K562 (cell line): ENCODE data around the gene EEFSEC. TPM values are rescaled to one million over a fixed set of nuclear protein-coding genes. Genes with fewer than 3 reads are reported as not detected.

Source experiments
- ATAC-seq: fragments of 200-7000 bp; cut with Tn5 transposase; 3 replicates; pipeline ENCODE4 v1.9.1; 2020; ENCODE audit warnings: moderate library complexity
- BruUV-seq: library from RNA; stranded (reverse); fragments of 400-500 nt; replicated peaks from 2 replicates; lab custom pipeline; 2021; lab: Mats Ljungman, UMichigan
- CTCF ChIA-PET: fragments of 300-600 bp; formaldehyde crosslinking; extraction: SDS; loops from one replicate; lab custom pipeline; 2021; ENCODE audit warnings: low intra/inter-chr PET ratio; lab: Yijun Ruan, JAX
- POLR2A ChIA-PET: fragments of 300-600, 350-650 bp; sonication (Branson Sonifier 250); formaldehyde crosslinking; extraction: SDS; loops from one replicate; lab custom pipeline; 2021; ENCODE audit warnings: antibody characterized with exemption, inconsistent platforms; lab: Yijun Ruan, JAX
- DNase-seq, 4 experiments: peaks; one replicate each; pipeline versions ENCODE4 v3.0.0 to v3.0.0-alpha.2; 2011 to 2018; ENCODE audit warnings: low spot score in 3 of 4, mixed read lengths in 3 of 4; ENCODE audit errors: extremely low read depth in 1 of 4
- FAIRE-seq: peaks from 2 replicates; lab custom pipeline; 2011; peaks lifted over from hg19 to GRCh38; lab: Jason Lieb, UNC
- H2AFZ ChIP-seq: 2 replicates; pipeline ENCODE4 v1.6.0; 2011; ENCODE audit warnings: low read depth, low read length, control low read depth, inconsistent platforms
- H3K27ac ChIP-seq: fragments of 200-600 bp; 3 replicates; pipeline ENCODE4 v1.8.0; 2011; ENCODE audit warnings: low read depth, mild to moderate bottlenecking, control low read depth, inconsistent platforms, low read length, moderate library complexity, mixed read lengths; ENCODE audit errors: extremely low read depth
- H3K27me3 ChIP-seq, 2 experiments: fragments of 300-600 bp in 1 of 2; 2 replicates in 1 of 2; 3 replicates in 1 of 2; pipeline versions ENCODE4 v1.6.0 to v1.8.0; 2011; ENCODE audit warnings: inconsistent platforms in 2 of 2, low read length in 2 of 2, mild to moderate bottlenecking in 1 of 2, mixed read lengths in 1 of 2, moderate library complexity in 1 of 2; ENCODE audit not compliant: control insufficient read depth in 2 of 2, insufficient read depth in 2 of 2
- H3K36me3 ChIP-seq: fragments of 300-600 bp; 3 replicates; pipeline ENCODE4 v1.8.0; 2011; ENCODE audit warnings: mild to moderate bottlenecking, low read length, inconsistent platforms; ENCODE audit not compliant: control insufficient read depth, insufficient read depth
- H3K4me1 ChIP-seq, 2 experiments: fragments of 200-600 bp in 1 of 2; replicated peaks in 1 of 2; 2 replicates in 1 of 2; 3 replicates in 1 of 2; pipeline versions ENCODE4 v1.5.1 to v1.8.0; 2011; ENCODE audit warnings: inconsistent platforms in 2 of 2, low read length in 2 of 2, mild to moderate bottlenecking in 1 of 2, mixed read lengths in 1 of 2, moderate library complexity in 1 of 2; ENCODE audit not compliant: control insufficient read depth in 2 of 2, insufficient read depth in 2 of 2
- H3K4me2 ChIP-seq: 2 replicates; pipeline ENCODE4 v1.6.1; 2011; ENCODE audit warnings: low read length, control low read depth, inconsistent platforms, mixed read lengths; ENCODE audit not compliant: insufficient read depth
- H3K4me3 ChIP-seq: fragments of 200-600 bp; sonication (generic), shearing (Covaris generic); 2 replicates; pipeline ENCODE4 v1.5.1; 2016; ENCODE audit warnings: control low read depth, inconsistent platforms
- H3K79me2 ChIP-seq: fragments of 200-600 bp; 3 replicates; pipeline ENCODE4 v1.8.0; 2011; ENCODE audit warnings: low read length, inconsistent platforms; ENCODE audit not compliant: control insufficient read depth, insufficient read depth
- H3K9ac ChIP-seq, 2 experiments: 2 replicates each; pipeline versions ENCODE4 v1.6.0 to v1.6.1; 2011; ENCODE audit warnings: low read depth in 2 of 2, low read length in 2 of 2, control low read depth in 1 of 2, inconsistent platforms in 1 of 2, mild to moderate bottlenecking in 1 of 2, mixed read lengths in 1 of 2; ENCODE audit not compliant: insufficient read depth in 1 of 2
- H3K9me1 ChIP-seq: one replicate; pipeline ENCODE4 v1.6.0; 2011; ENCODE audit warnings: inconsistent platforms, mild to moderate bottlenecking, low read length, moderate library complexity; ENCODE audit not compliant: control insufficient read depth, insufficient read depth
- H3K9me3 ChIP-seq: replicated peaks from 2 replicates; pipeline ENCODE4 v1.5.1; 2011; ENCODE audit warnings: low read depth, low read length, inconsistent platforms; ENCODE audit not compliant: control insufficient read depth, insufficient read depth
- H4K20me1 ChIP-seq: replicated peaks from 2 replicates; pipeline ENCODE4 v1.6.1; 2011; ENCODE audit warnings: low read length, inconsistent platforms, mixed read lengths; ENCODE audit not compliant: control insufficient read depth, insufficient read depth
- CBX1 ChIP-seq: sonication (generic); IDR thresholded peaks from 2 replicates; pipeline ENCODE4 v1.6.1; 2016; ENCODE audit warnings: antibody characterized with exemption, low read depth, mild to moderate bottlenecking
- CEBPG ChIP-seq, 3 experiments: fragments of 200-800 bp in 1 of 3; sonication (Bioruptor generic) in 1 of 3; sonication (generic) in 1 of 3; formaldehyde crosslinking in 1 of 3; IDR thresholded peaks in 2 of 3; conservative IDR thresholded peaks in 1 of 3; 2 replicates each; pipeline versions ENCODE4 v1.6.1 to v1.8.0; 2016 to 2022; ENCODE audit warnings: missing compliant biosample characterization in 2 of 3, missing genetic modification characterization in 2 of 3, mild to moderate bottlenecking in 1 of 3, missing genetic modification reagents in 1 of 3
- CTBP1 ChIP-seq: fragments of 450-650 bp; IDR thresholded peaks from 2 replicates; pipeline ENCODE4 v1.6.1; 2016; ENCODE audit warnings: borderline replicate concordance
- GABPB1 ChIP-seq: sonication (generic); formaldehyde crosslinking; IDR thresholded peaks from 2 replicates; pipeline ENCODE4 v1.8.0; 2022; ENCODE audit warnings: mild to moderate bottlenecking, missing genetic modification reagents
- NELFE ChIP-seq: IDR thresholded peaks from 2 replicates; pipeline ENCODE4 v1.6.1; 2011; ENCODE audit warnings: mild to moderate bottlenecking; ENCODE audit not compliant: insufficient read depth, insufficient read length
- TEAD1 ChIP-seq, 2 experiments: fragments of 450-650 bp in 1 of 2; sonication (generic) in 1 of 2; formaldehyde crosslinking; IDR thresholded peaks; 2 replicates each; pipeline versions ENCODE4 v1.4.0 to v1.8.0; 2020 to 2022; ENCODE audit warnings: mild to moderate bottlenecking in 2 of 2, missing genetic modification reagents in 1 of 2
- ZKSCAN1 ChIP-seq: fragments of 150-350 bp; IDR thresholded peaks from 2 replicates; pipeline ENCODE4 v1.6.1; 2016; ENCODE audit warnings: low read depth, low read length
- ZNF124 ChIP-seq: sonication (generic); formaldehyde crosslinking; IDR thresholded peaks from 2 replicates; pipeline ENCODE4 v1.8.1; 2022; ENCODE audit warnings: missing genetic modification reagents
- ZNF586 ChIP-seq: fragments of 450-650 bp; formaldehyde crosslinking; conservative IDR thresholded peaks from 2 replicates; pipeline ENCODE4 v1.4.0; 2020; ENCODE audit warnings: mild to moderate bottlenecking, moderate library complexity
- ZNF717 ChIP-seq: fragments of 250-450 bp; sonication (Bioruptor Pico); IDR thresholded peaks from 2 replicates; pipeline ENCODE4 v1.5.0; 2021
- ZSCAN29 ChIP-seq: fragments of 450-650 bp; IDR thresholded peaks from 2 replicates; pipeline ENCODE4 v1.6.1; 2017
- WGBS: fragments of 100-300 bp; shearing (Covaris generic); methylation state at CpG from one replicate; pipeline ENCODE4 v1.1.6; 2016; ENCODE audit warnings: low coverage, mixed read lengths; ENCODE audit not compliant: insufficient coverage; ENCODE audit errors: missing lambda C conversion rate; 5-methylcytosine and 5-hydroxymethylcytosine counted together
- in situ Hi-C: fragments of 300-500 bp; cut with MboI; formaldehyde crosslinking; loops from 4 replicates; pipeline ENCODE4 v1.15.0; 2018; ENCODE audit warnings: inconsistent platforms, mixed read lengths
- intact Hi-C: fragments of 100-400 bp; cut with micrococcal nuclease; formaldehyde crosslinking; loops from 2 replicates; pipeline ENCODE4 v1.14.2; 2022
- polyA plus RNA-seq, 8 experiments: library from polyadenylated mRNA; depleted of rRNA in 4 of 8; stranded (reverse) in 5 of 8; unstranded in 3 of 8; fragments of >200 nt; fragmentation: Nextera tagmentation in 2 of 8; fragmentation: Illumina TruSeq in 1 of 8; extraction: Ambion mirVana in 2 of 8; extraction: Trizol in 1 of 8; gene quantifications; 2 replicates each; pipeline versions ENCODE4 v1.2.1 to v1.2.3, GENCODE V29; 2011 to 2014; ENCODE audit warnings: inconsistent platforms in 1 of 8, missing spikeins in 1 of 8
- total RNA-seq, 7 experiments: library from RNA; depleted of rRNA in 6 of 7; stranded (reverse); fragments of >200 nt in 6 of 7; fragmentation: Illumina TruSeq in 2 of 7; extraction: Trizol in 2 of 7; gene quantifications; 2 replicates each; pipeline versions ENCODE4 v1.2.1 to v1.2.3, GENCODE V29; 2011 to 2021; ENCODE audit warnings: low replicate concordance in 1 of 7
- TF ChIP-seq, protein P1 (sequence below): sonication (generic); formaldehyde crosslinking; IDR thresholded peaks from 2 replicates; pipeline ENCODE4 v1.4.0; 2020; ENCODE audit warnings: mild to moderate bottlenecking, missing genetic modification reagents
- TF ChIP-seq, protein P2 (sequence below): fragments of 450-650 bp; conservative IDR thresholded peaks from 2 replicates; pipeline ENCODE4 v1.6.1; 2016; ENCODE audit warnings: missing genetic modification characterization, low read depth, mild to moderate bottlenecking, control low read depth, missing compliant biosample characterization

Gene EEFSEC
- total and polyA plus RNA-seq, 9 of the 15 experiments (the other 6 are each of a cell fraction or from before 2014, with no cell fraction given), result 0.35 to 11.8 (median 7.7) TPM

DNA sequence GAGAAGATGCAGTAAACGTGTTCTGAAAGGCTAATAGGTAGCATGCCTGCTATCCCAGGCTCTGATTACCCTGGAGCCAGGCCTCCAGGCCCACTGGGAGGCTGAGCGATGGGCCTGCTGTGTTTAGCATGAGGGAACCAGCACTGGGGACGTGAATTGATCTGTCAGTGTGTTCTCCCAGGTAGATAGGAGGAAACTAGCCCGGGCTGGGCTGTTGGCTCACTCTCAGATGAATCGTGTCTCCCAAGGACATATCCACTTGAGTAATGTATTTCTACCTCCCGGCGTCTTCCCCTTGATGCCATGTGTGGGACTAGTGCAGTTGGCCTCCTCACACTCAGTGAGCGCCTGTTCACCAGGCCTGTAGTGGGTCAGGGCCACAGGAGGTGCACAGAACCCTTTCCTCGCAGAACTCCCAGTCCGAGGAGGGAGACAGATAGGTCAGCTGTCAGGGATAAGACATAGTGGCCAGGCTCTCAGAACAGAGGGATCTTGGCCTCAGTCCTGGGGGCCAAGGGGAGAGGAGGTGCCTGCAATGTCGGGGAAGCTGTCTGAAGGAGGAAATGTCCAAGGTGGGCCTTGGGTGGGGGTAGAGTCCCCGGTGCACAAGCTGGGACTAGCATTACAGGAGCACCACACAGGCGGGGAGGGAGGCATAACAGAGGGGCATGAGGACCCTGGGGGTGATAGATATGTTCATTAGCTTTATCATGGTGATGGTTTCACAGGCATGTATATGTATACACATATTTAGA lies 201.7 kb downstream of the EEFSEC start:
- Histone ChIP-seq H3K27ac (no peak overlapping the region), H4K20me1 (no peaks in the 10 kb centered on the region), H3K36me3 (peaks cover 8% of the 10 kb centered on the region; the same call in 1 of the 3 replicates), H2AFZ (no peak overlapping the region), H3K27me3 (no peaks in the 10 kb centered on the region), H3K4me2 (no peak overlapping the region), H3K9me1 (peaks cover 2% of the 10 kb centered on the region), H3K9me3 (no peaks in the 10 kb centered on the region), H3K9ac (no peak overlapping the region), H3K4me1 (peaks cover 7 to 9% of the 10 kb centered on the region in 2 experiments; a peak in 4 of 5 replicates), H3K79me2 (no peaks in the 10 kb centered on the region), H3K4me3 (no peak overlapping the region)
- no peak for DNase-seq
- no peak for FAIRE-seq
- POLR2A ChIA-PET, result interaction anchor here (0.9 to 1.2 kb wide), 2 partner anchors 8 to 11 kb away, joined by 3 read pairs; no protein-coding TSS in a partner anchor
- no peak for TF ChIP-seq ZNF124 (CRISPR knock-in tag)
- TF ChIP-seq, protein P1, sequence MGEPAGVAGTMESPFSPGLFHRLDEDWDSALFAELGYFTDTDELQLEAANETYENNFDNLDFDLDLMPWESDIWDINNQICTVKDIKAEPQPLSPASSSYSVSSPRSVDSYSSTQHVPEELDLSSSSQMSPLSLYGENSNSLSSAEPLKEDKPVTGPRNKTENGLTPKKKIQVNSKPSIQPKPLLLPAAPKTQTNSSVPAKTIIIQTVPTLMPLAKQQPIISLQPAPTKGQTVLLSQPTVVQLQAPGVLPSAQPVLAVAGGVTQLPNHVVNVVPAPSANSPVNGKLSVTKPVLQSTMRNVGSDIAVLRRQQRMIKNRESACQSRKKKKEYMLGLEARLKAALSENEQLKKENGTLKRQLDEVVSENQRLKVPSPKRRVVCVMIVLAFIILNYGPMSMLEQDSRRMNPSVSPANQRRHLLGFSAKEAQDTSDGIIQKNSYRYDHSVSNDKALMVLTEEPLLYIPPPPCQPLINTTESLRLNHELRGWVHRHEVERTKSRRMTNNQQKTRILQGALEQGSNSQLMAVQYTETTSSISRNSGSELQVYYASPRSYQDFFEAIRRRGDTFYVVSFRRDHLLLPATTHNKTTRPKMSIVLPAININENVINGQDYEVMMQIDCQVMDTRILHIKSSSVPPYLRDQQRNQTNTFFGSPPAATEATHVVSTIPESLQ, result no peak
- no peak for TF ChIP-seq ZNF586 (CRISPR knock-in tag)
- TF ChIP-seq CTBP1, result no peak
- no peak for TF ChIP-seq GABPB1 (CRISPR knock-in tag)
- TF ChIP-seq ZSCAN29, result no peak
- TF ChIP-seq, protein P2, sequence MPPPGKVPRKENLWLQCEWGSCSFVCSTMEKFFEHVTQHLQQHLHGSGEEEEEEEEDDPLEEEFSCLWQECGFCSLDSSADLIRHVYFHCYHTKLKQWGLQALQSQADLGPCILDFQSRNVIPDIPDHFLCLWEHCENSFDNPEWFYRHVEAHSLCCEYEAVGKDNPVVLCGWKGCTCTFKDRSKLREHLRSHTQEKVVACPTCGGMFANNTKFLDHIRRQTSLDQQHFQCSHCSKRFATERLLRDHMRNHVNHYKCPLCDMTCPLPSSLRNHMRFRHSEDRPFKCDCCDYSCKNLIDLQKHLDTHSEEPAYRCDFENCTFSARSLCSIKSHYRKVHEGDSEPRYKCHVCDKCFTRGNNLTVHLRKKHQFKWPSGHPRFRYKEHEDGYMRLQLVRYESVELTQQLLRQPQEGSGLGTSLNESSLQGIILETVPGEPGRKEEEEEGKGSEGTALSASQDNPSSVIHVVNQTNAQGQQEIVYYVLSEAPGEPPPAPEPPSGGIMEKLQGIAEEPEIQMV, result no peak
- TF ChIP-seq ZKSCAN1, result no peak
- no peak for TF ChIP-seq CBX1
- TF ChIP-seq TEAD1 (CRISPR knock-in tag; IDR thresholded peaks at IDR 0.05), result no peak
- TF ChIP-seq NELFE, result no peak
- TF ChIP-seq CEBPG (CRISPR knock-in tag; IDR thresholded peaks at IDR 0.05), result no peak
- TF ChIP-seq CEBPG (tag; conservative IDR thresholded peaks at IDR 0.05 in 1 of 2, IDR thresholded peaks at IDR 0.05 in 1 of 2), result no peak
- no peak for TF ChIP-seq ZNF717 (CRISPR knock-in tag)
- WGBS, result 70% methylated on average over 11 of the region's 13 CpGs
- intact Hi-C loops (no loop called here), in situ Hi-C loops (no loop called here)
- CTCF ChIA-PET, result interaction anchor here (0.7 kb wide), 1 partner anchor 585 kb away, joined by 3 read pairs; no protein-coding TSS in a partner anchor
- BruUV-seq, result no TSS peak
- ATAC-seq, result no peak
